ENCODE results near the gene OXNAD1.

OXNAD1 gene

GRCh38 chr3:16264708-16265454 lies at the start of gene OXNAD1, which contains the start of gene DPH3:
Gene OXNAD1 (plus strand): TSS chr3:16265212. CDS start chr3:16270953, 5,741 bp downstream.
Gene DPH3 (minus strand): TSS chr3:16264943. CDS start chr3:16264876, 67 bp downstream.
- Histone ChIP-seq H3K4me1 (ENCODE audit: control insufficient read depth, low read depth, low read length) (peaks cover 6% of the 10 kb centered on the region), H3K36me3 (ENCODE audit: control insufficient read depth, low read depth, low read length) (peaks cover 12% of the 10 kb centered on the region), H3K27ac (ENCODE audit: low read length) (peak within 1 kb of the TSS; percentile 82), H3K27me3 (ENCODE audit: control insufficient read depth, insufficient read depth, low read length) (no peaks in the 10 kb centered on the region), H3K4me3 (ENCODE audit: low read length) (peak within 1 kb of the TSS; percentile 93), H3K9ac (ENCODE audit: low read length) (peak within 1 kb of the TSS; percentile 95), H3K9me3 (ENCODE audit: control insufficient read depth, low read depth, low read length) (no peaks in the 10 kb centered on the region)

- no peaks in the 10 kb centered on the region for H3K4me1 ChIP-seq (ENCODE audit: control insufficient read depth, low read depth, low read length)
- H3K27ac ChIP-seq (ENCODE audit: low read length), result no peak overlapping the region
- H3K36me3 ChIP-seq (ENCODE audit: control insufficient read depth, low read depth, low read length), result no peaks in the 10 kb centered on the region
- H3K27me3 ChIP-seq (ENCODE audit: control insufficient read depth, insufficient read depth, low read length), result no peaks in the 10 kb centered on the region
- H3K4me3 ChIP-seq (ENCODE audit: low read length), result no peak overlapping the region
- H3K9ac ChIP-seq (ENCODE audit: low read length), result no peak overlapping the region
- no peaks in the 10 kb centered on the region for H3K9me3 ChIP-seq (ENCODE audit: control insufficient read depth, low read depth, low read length)
Measured at GRCh38 chr3:16216373-16216935, 48.6 kb upstream of the OXNAD1 start.

GRCh38 chr3:16219777-16220176 lies 45.2 kb upstream of the OXNAD1 start:
- H3K4me3 ChIP-seq (ENCODE audit: low read length), result no peak overlapping the region
- no peaks in the 10 kb centered on the region for H3K4me1 ChIP-seq (ENCODE audit: control insufficient read depth, low read depth, low read length)
- H3K9me3 ChIP-seq (ENCODE audit: control insufficient read depth, low read depth, low read length), result no peaks in the 10 kb centered on the region
- no peaks in the 10 kb centered on the region for H3K27me3 ChIP-seq (ENCODE audit: control insufficient read depth, insufficient read depth, low read length)
- no peak overlapping the region for H3K27ac ChIP-seq (ENCODE audit: low read length)
- no peaks in the 10 kb centered on the region for H3K36me3 ChIP-seq (ENCODE audit: control insufficient read depth, low read depth, low read length)
- H3K9ac ChIP-seq (ENCODE audit: low read length), result no peak overlapping the region

- Histone ChIP-seq H3K36me3 (ENCODE audit: control insufficient read depth, low read depth, low read length) (no peaks in the 10 kb centered on the region), H3K4me1 (ENCODE audit: control insufficient read depth, low read depth, low read length) (no peaks in the 10 kb centered on the region), H3K9ac (ENCODE audit: low read length) (no peak overlapping the region), H3K4me3 (ENCODE audit: low read length) (no peak overlapping the region), H3K27me3 (ENCODE audit: control insufficient read depth, insufficient read depth, low read length) (no peaks in the 10 kb centered on the region), H3K27ac (ENCODE audit: low read length) (no peak overlapping the region), H3K9me3 (ENCODE audit: control insufficient read depth, low read depth, low read length) (no peaks in the 10 kb centered on the region)
Measured at GRCh38 chr3:16221990-16222389, 43.0 kb upstream of the OXNAD1 start.

- no peaks in the 10 kb centered on the region for H3K9me3 ChIP-seq (ENCODE audit: control insufficient read depth, low read depth, low read length)
- H3K27me3 ChIP-seq (ENCODE audit: control insufficient read depth, insufficient read depth, low read length), result no peaks in the 10 kb centered on the region
- H3K4me3 ChIP-seq (ENCODE audit: low read length), result no peak overlapping the region
- no peaks in the 10 kb centered on the region for H3K36me3 ChIP-seq (ENCODE audit: control insufficient read depth, low read depth, low read length)
- no peaks in the 10 kb centered on the region for H3K4me1 ChIP-seq (ENCODE audit: control insufficient read depth, low read depth, low read length)
- H3K9ac ChIP-seq (ENCODE audit: low read length), result no peak overlapping the region
- H3K27ac ChIP-seq (ENCODE audit: low read length), result no peak overlapping the region
Measured at GRCh38 chr3:16222547-16222946, 42.5 kb upstream of the OXNAD1 start.

- H3K9me3 ChIP-seq (ENCODE audit: control insufficient read depth, low read depth, low read length), result no peaks in the 10 kb centered on the region
- H3K4me1 ChIP-seq (ENCODE audit: control insufficient read depth, low read depth, low read length), result no peaks in the 10 kb centered on the region
- no peak overlapping the region for H3K27ac ChIP-seq (ENCODE audit: low read length)
- H3K27me3 ChIP-seq (ENCODE audit: control insufficient read depth, insufficient read depth, low read length), result no peaks in the 10 kb centered on the region
- H3K4me3 ChIP-seq (ENCODE audit: low read length), result no peak overlapping the region
- no peak overlapping the region for H3K9ac ChIP-seq (ENCODE audit: low read length)
- no peaks in the 10 kb centered on the region for H3K36me3 ChIP-seq (ENCODE audit: control insufficient read depth, low read depth, low read length)
Measured at GRCh38 chr3:16224325-16224724, 40.7 kb upstream of the OXNAD1 start.

GRCh38 chr3:16227566-16227965 lies 37.4 kb upstream of the OXNAD1 start:
- H3K27me3 ChIP-seq (ENCODE audit: control insufficient read depth, insufficient read depth, low read length), result no peaks in the 10 kb centered on the region
- H3K4me3 ChIP-seq (ENCODE audit: low read length), result no peak overlapping the region
- no peaks in the 10 kb centered on the region for H3K4me1 ChIP-seq (ENCODE audit: control insufficient read depth, low read depth, low read length)
- H3K27ac ChIP-seq (ENCODE audit: low read length), result no peak overlapping the region
- no peaks in the 10 kb centered on the region for H3K9me3 ChIP-seq (ENCODE audit: control insufficient read depth, low read depth, low read length)
- H3K36me3 ChIP-seq (ENCODE audit: control insufficient read depth, low read depth, low read length), result no peaks in the 10 kb centered on the region
- no peak overlapping the region for H3K9ac ChIP-seq (ENCODE audit: low read length)

GRCh38 chr3:16229681-16230080 lies 35.3 kb upstream of the OXNAD1 start:
- Histone ChIP-seq H3K4me3 (ENCODE audit: low read length) (no peak overlapping the region), H3K36me3 (ENCODE audit: control insufficient read depth, low read depth, low read length) (no peaks in the 10 kb centered on the region), H3K9me3 (ENCODE audit: control insufficient read depth, low read depth, low read length) (no peaks in the 10 kb centered on the region), H3K9ac (ENCODE audit: low read length) (no peak overlapping the region), H3K4me1 (ENCODE audit: control insufficient read depth, low read depth, low read length) (no peaks in the 10 kb centered on the region), H3K27ac (ENCODE audit: low read length) (no peak overlapping the region), H3K27me3 (ENCODE audit: control insufficient read depth, insufficient read depth, low read length) (no peaks in the 10 kb centered on the region)

- Histone ChIP-seq H3K9me3 (ENCODE audit: control insufficient read depth, low read depth, low read length) (no peaks in the 10 kb centered on the region), H3K4me3 (ENCODE audit: low read length) (no peak overlapping the region), H3K27me3 (ENCODE audit: control insufficient read depth, insufficient read depth, low read length) (no peaks in the 10 kb centered on the region), H3K36me3 (ENCODE audit: control insufficient read depth, low read depth, low read length) (no peaks in the 10 kb centered on the region), H3K27ac (ENCODE audit: low read length) (no peak overlapping the region), H3K9ac (ENCODE audit: low read length) (no peak overlapping the region), H3K4me1 (ENCODE audit: control insufficient read depth, low read depth, low read length) (no peaks in the 10 kb centered on the region)
Measured at GRCh38 chr3:16231983-16232382, 33.0 kb upstream of the OXNAD1 start.

- no peak overlapping the region for H3K27ac ChIP-seq (ENCODE audit: low read length)
- H3K9ac ChIP-seq (ENCODE audit: low read length), result no peak overlapping the region
- H3K9me3 ChIP-seq (ENCODE audit: control insufficient read depth, low read depth, low read length), result no peaks in the 10 kb centered on the region
- H3K36me3 ChIP-seq (ENCODE audit: control insufficient read depth, low read depth, low read length), result no peaks in the 10 kb centered on the region
- H3K4me3 ChIP-seq (ENCODE audit: low read length), result no peak overlapping the region
- no peaks in the 10 kb centered on the region for H3K27me3 ChIP-seq (ENCODE audit: control insufficient read depth, insufficient read depth, low read length)
- no peaks in the 10 kb centered on the region for H3K4me1 ChIP-seq (ENCODE audit: control insufficient read depth, low read depth, low read length)
Measured at GRCh38 chr3:16233806-16234205, 31.2 kb upstream of the OXNAD1 start.

GRCh38 chr3:16234281-16234680 lies 30.7 kb upstream of the OXNAD1 start:
- Histone ChIP-seq H3K9ac (ENCODE audit: low read length) (no peak overlapping the region), H3K4me3 (ENCODE audit: low read length) (no peak overlapping the region)

More at GRCh38 chr3:16234281-16234680, 30.7 kb upstream of the OXNAD1 start:
- Histone ChIP-seq H3K4me1 (ENCODE audit: control insufficient read depth, low read depth, low read length) (no peaks in the 10 kb centered on the region), H3K27ac (ENCODE audit: low read length) (no peak overlapping the region), H3K27me3 (ENCODE audit: control insufficient read depth, insufficient read depth, low read length) (no peaks in the 10 kb centered on the region), H3K9me3 (ENCODE audit: control insufficient read depth, low read depth, low read length) (no peaks in the 10 kb centered on the region), H3K36me3 (ENCODE audit: control insufficient read depth, low read depth, low read length) (no peaks in the 10 kb centered on the region)

Data from iPS-18a (cell line).